MG63 (cell line): Measurements from ENCODE around the gene POM121. TPM values are rescaled to one million over a fixed set of nuclear protein-coding genes. Genes with fewer than 3 reads are reported as not detected.
"Not testable (repeated sequence)": the region's sequence is repeated elsewhere in the genome, so short reads cannot be mapped to it uniquely, and the experiment has no call there.

Experiments
- DNase-seq: peaks from one replicate; pipeline ENCODE4 v3.0.0-alpha.2; 2020
- H3K27me3 ChIP-seq: fragments of 250-450 bp; sonication (Bioruptor Pico); 2 replicates; pipeline ENCODE4 v1.5.1; 2020; ENCODE audit warnings: mild to moderate bottlenecking, moderate library complexity
- H3K36me3 ChIP-seq: fragments of 250-450 bp; sonication (Bioruptor Pico); 2 replicates; pipeline ENCODE4 v1.5.1; 2020; ENCODE audit warnings: mild to moderate bottlenecking, moderate library complexity
- H3K4me3 ChIP-seq: fragments of 250-450 bp; sonication (Bioruptor Pico); 2 replicates; pipeline ENCODE4 v1.5.1; 2020; ENCODE audit warnings: mild to moderate bottlenecking, moderate library complexity
- H3K9me3 ChIP-seq: fragments of 250-450 bp; sonication (Bioruptor Pico); 2 replicates; pipeline ENCODE4 v1.5.1; 2020; ENCODE audit warnings: mild to moderate bottlenecking, moderate library complexity
- total RNA-seq: library from RNA; depleted of rRNA; stranded (reverse); fragments of >200 nt; shearing (Covaris generic); gene quantifications from 2 replicates; pipeline ENCODE4 v1.2.3, GENCODE V29; 2014; ENCODE audit warnings: low replicate concordance; rRNA removed

The POM121 gene
- total RNA-seq, 1 experiment from 2014 or later: 1.2 TPM

GRCh38 chr7:72971505-72971904 lies 46.6 kb downstream of the POM121 start:
- not testable (repeated sequence) for H3K36me3 ChIP-seq, H3K9me3 ChIP-seq, H3K4me3 ChIP-seq, H3K27me3 ChIP-seq, DNase-seq

- H3K36me3 ChIP-seq, H3K27me3 ChIP-seq, H3K4me3 ChIP-seq, DNase-seq, H3K9me3 ChIP-seq: not testable (repeated sequence)
Observed at GRCh38 chr7:72974781-72975180, 49.9 kb downstream of the POM121 start.

- H3K9me3 ChIP-seq, H3K36me3 ChIP-seq, H3K27me3 ChIP-seq, DNase-seq, H3K4me3 ChIP-seq: not testable (repeated sequence)
Observed at GRCh38 chr7:72975656-72976286, 50.9 kb downstream of the POM121 start.

GRCh38 chr7:72976434-72976833 lies 51.5 kb downstream of the POM121 start:
- H3K4me3 ChIP-seq, H3K27me3 ChIP-seq, H3K9me3 ChIP-seq, DNase-seq, H3K36me3 ChIP-seq: not testable (repeated sequence)

- not testable (repeated sequence) for H3K4me3 ChIP-seq, H3K36me3 ChIP-seq, DNase-seq, H3K9me3 ChIP-seq, H3K27me3 ChIP-seq
Observed at GRCh38 chr7:72980382-72980781, 55.5 kb downstream of the POM121 start.

GRCh38 chr7:72982084-72982483 lies 57.2 kb downstream of the POM121 start:
- not testable (repeated sequence) for DNase-seq, H3K4me3 ChIP-seq, H3K9me3 ChIP-seq, H3K27me3 ChIP-seq, H3K36me3 ChIP-seq

- DNase-seq, H3K36me3 ChIP-seq, H3K4me3 ChIP-seq, H3K27me3 ChIP-seq, H3K9me3 ChIP-seq: not testable (repeated sequence)
Observed at GRCh38 chr7:72990146-72990913, 65.4 kb downstream of the POM121 start.

GRCh38 chr7:72995484-72995883 lies 70.6 kb downstream of the POM121 start:
- DNase-seq, H3K9me3 ChIP-seq, H3K36me3 ChIP-seq, H3K4me3 ChIP-seq, H3K27me3 ChIP-seq: not testable (repeated sequence)

GRCh38 chr7:72997447-72997846 lies 72.6 kb downstream of the POM121 start:
- H3K27me3 ChIP-seq, H3K36me3 ChIP-seq, DNase-seq, H3K4me3 ChIP-seq, H3K9me3 ChIP-seq: not testable (repeated sequence)

- not testable (repeated sequence) for H3K4me3 ChIP-seq, DNase-seq, H3K9me3 ChIP-seq, H3K27me3 ChIP-seq, H3K36me3 ChIP-seq
Observed at GRCh38 chr7:72997887-72998468, 73.1 kb downstream of the POM121 start.

Other genes starting within 250 kb of the POM121 start
- gene TYW1B, start 96.9 kb upstream of the POM121 start, total RNA-seq: 0.52 and 3.6 TPM in 2 replicates
- gene TRIM74, start 44.4 kb downstream of the POM121 start, total RNA-seq: not detected in 2 replicates
- gene SPDYE8, start 104.7 kb downstream of the POM121 start, total RNA-seq: not detected in 2 replicates
- not detected in 2 replicates for gene SPDYE11, start 132.8 kb downstream of the POM121 start, total RNA-seq
- not detected in 2 replicates for gene SPDYE9, start 160.9 kb downstream of the POM121 start, total RNA-seq